SU-DHL-6 (cell line): ENCODE results near the gene KCTD16.

Experiments
- CTCF ChIP-seq: fragments of 200-600 bp; sonication (generic); IDR thresholded peaks from one replicate; pipeline ENCODE4 v1.5.1; 2017; ENCODE audit warnings: antibody characterized with exemption, mild to moderate bottlenecking, low read length, moderate library complexity; ENCODE audit not compliant: insufficient read depth, poor library complexity, severe bottlenecking
- EZH2phosphoT487 ChIP-seq: fragments of 200-600 bp; sonication (generic), shearing (Covaris generic); conservative IDR thresholded peaks from 2 replicates; pipeline ENCODE4 v1.6.1; 2018; ENCODE audit warnings: mild to moderate bottlenecking, antibody characterized with exemption, low read length, moderate library complexity, mixed read lengths

GRCh38 chr5:144504929-144505577 lies 334.4 kb downstream of the KCTD16 start:
- TF ChIP-seq CTCF (no peak), EZH2phosphoT487 (no peak)
